Activated CD8-positive, alpha-beta memory T cell treated with anti-CD3 and anti-CD28 coated beads, Interleukin-2, amount 50 U/mL, for 24 hours (primary cell): ENCODE data around the gene GPATCH8.
"Not testable (repeated sequence)": the region's sequence is repeated elsewhere in the genome, so short reads cannot be mapped to it uniquely, and the experiment has no call there.

ENCODE experiments used
- DNase-seq: peaks from one replicate; pipeline ENCODE4 v3.0.0-alpha.2; 2020; ENCODE audit errors: extremely low read depth

The GPATCH8 gene

DNA sequence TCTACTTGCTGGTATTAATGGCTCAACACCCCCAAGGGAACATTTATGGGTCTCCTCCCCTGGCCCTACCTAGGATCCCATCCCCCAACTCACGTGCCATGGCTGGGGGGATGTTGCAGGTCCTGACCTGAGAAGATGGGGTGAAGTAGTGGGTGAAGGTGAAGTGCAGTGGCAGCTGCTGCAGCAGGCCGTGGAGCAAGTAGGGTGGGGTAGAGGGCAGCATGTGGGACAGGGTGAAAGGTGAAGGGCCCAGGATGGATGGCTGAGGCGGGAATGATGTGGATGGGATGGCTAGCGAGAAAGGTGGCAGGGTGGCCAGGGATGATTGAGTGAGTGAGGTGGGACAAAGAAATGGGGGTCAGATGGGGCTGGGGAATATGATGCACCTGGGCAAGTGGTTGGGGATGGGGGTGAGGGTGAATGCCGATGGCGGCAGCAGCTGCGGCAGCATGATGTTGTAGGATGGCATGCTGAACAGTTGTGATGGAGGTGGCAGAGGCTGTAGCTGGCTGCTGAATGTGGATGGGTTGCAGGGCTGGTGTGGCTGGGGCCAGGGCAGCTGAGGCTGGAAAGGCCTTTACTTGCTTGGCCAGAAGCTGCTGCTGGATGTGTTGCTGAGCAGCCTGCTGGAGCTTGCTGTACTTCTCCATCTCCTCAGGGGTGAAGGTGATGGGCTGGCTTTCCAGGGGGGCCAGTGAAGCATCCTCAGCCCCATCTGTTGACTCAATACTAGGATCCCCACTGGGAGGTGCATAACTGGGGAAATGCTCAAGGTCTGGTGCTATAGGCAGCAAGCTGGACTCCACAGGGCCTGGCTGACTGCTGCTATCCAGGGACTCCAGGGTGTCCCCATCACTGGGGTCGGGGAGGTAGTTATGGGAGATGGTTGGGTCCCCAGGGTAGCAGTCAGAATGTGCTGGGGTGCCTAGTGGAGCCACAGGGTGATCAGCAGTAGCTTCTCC is 105.4 kb downstream of the GPATCH8 start:
- no peak for DNase-seq

DNA sequence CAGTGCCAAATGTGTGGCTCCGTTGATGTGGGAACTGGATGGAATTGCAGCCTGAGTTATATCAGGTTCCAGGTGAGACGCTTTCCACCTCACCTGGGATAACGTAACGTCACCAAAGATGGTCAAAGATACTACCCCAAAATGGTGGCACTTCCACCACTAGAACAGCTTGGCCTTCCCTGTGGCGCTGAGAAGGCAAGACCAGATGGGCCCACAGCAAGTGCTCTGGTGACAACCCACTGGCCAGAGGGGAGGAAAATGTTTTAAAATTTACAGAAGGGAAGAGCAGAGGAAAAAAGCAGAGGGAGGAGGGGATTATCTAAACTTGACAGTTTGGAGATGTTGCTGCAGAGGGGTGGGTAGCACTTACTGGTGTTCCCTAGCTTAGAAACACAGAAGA is 106.3 kb downstream of the GPATCH8 start:
- DNase-seq, result no peak

GRCh38 chr17:44394833-44395232 is 108.4 kb downstream of the GPATCH8 start:
- no peak for DNase-seq

- not testable (repeated sequence) for DNase-seq
Measured at GRCh38 chr17:44394112-44394511, 109.1 kb downstream of the GPATCH8 start.

DNA sequence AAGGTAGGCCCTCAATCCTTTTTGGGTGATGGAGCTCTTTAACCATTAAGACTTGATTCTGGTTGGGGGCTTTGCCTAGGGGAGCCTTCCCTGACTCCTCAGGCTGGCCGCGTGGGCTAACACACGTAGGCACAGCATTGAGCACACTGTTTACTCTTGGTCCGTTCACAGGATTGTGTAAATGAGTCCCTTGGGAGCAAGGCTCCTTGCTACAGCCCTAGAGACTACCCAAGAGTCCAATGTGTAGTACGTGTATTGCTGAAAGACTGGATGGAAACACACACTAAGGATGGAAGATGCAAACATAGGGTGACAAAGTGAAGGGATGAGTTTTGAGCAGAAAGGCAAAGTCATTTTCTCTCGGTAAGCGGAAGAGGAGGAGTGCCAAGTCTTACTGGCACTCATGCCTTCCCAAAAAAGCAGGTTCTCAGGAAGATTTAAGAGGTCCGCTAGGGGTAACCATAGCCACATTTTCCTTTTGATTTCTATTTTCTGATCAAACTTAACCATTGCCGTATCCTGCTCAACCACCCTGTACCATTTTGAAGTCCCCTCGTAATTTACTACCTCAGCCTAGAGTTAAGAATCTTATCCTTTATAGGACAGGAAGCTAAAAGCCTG is 112.8 kb downstream of the GPATCH8 start:
- no peak for DNase-seq

DNA sequence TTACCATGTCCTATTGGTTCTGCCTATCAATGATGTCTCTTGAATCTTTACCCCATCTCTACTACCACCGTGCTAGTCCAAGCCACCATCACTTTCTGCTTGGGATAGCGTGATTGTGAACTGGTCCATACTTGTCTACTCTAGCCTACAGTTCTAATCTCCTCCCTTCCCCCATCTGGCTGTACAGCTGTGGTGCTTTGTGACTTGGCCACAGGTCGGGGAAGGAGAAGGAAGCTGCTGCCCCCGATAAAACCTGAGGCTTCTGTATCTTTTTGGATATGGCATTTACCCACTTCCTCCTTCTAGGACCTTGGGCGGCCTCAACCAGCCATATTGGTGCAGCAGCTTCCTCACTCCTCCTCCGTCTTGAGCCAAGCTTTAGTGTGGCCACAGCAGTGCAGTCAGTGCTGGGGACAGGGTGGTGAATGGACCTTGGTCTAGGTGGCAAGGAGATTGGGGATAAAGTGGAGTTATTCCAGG is 113.4 kb downstream of the GPATCH8 start:
- no peak for DNase-seq

DNA sequence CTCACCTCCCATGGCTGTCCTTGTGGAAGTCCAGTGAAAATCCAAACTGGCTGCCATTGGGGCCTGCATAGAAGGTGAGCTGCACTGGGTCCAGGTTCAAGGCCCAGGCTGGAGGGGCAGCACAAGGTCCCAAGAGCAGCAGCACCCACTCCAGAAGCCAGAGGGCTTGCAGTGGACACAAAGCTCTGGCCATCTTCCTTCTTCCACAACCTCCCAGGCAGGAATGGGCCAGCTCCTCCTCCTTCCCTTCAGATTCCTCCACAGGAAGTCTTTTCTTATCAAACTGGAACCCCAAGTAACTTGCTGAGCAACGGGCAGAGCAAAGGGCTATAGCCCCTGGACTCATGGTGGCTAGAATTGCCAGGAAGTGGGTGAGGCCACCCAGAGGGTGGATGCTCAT is 113.9 kb downstream of the GPATCH8 start, which contains the start of gene ITGA2B:
Gene ITGA2B (minus strand): TSS at position 369 of the 400 bp plus-strand sequence. CDS start 176 bp downstream, at position 193.
- no peak for DNase-seq

GRCh38 chr17:44387804-44388203 is 115.4 kb downstream of the GPATCH8 start:
- no peak for DNase-seq

DNA sequence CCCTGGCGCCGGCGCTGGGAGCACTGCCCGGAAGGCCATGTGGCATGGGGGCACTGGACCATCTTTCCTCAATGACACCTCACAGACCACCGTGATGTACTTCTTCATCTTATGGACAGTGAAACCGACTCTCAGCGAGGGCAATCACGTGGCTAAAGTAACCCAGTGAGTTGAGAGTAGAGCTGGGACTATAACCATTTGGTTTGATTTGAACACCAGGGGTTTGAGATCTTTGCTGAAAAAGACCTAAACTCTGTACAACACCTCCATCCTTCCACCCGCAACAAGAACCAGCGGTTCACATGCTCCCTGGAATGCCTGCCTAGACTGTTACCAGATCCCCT is 117.1 kb downstream of the GPATCH8 start:
- DNase-seq, result no peak

GRCh38 chr17:44385287-44386181 is 117.7 kb downstream of the GPATCH8 start:
- DNase-seq, result peak; percentile 74

- DNase-seq, result no peak
Measured at GRCh38 chr17:44384823-44385286, 118.4 kb downstream of the GPATCH8 start.

DNA sequence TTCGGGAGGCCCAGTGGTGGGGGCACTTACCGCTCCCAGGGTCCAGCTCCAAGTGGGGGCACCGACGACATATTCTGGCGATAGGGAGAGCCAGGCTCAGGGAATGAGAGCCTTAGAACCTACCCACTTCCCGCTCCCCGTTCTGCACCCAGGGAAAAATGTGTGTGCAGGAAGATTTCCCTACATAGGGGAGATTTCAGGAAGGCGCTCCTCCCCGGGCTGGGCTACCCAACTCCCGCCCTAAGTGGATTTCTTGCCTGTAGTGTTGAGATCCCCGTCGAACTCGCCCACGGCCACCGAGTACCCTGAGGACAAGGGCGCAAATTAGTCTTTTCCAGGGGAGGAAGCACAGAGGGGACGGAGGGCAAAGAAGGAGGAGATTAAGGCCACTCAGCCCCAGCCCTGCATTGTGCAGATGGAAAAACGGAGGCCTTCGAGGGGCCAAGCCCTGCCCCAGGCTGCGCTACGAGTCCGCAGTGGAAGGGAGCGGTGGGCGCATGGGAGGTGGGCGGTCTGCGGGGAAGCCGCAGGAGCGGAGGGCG is 118.9 kb downstream of the GPATCH8 start:
- DNase-seq, result no peak

- no peak for DNase-seq
Measured at GRCh38 chr17:44383861-44384260, 119.3 kb downstream of the GPATCH8 start.

- no peak for DNase-seq
Measured at GRCh38 chr17:44383363-44383762, 119.8 kb downstream of the GPATCH8 start.

- no peak for DNase-seq
Measured at GRCh38 chr17:44382917-44383316, 120.3 kb downstream of the GPATCH8 start.

GRCh38 chr17:44381810-44382305 is 121.3 kb downstream of the GPATCH8 start:
- DNase-seq, result no peak

GRCh38 chr17:44380767-44381166 is 122.4 kb downstream of the GPATCH8 start:
- no peak for DNase-seq

DNA sequence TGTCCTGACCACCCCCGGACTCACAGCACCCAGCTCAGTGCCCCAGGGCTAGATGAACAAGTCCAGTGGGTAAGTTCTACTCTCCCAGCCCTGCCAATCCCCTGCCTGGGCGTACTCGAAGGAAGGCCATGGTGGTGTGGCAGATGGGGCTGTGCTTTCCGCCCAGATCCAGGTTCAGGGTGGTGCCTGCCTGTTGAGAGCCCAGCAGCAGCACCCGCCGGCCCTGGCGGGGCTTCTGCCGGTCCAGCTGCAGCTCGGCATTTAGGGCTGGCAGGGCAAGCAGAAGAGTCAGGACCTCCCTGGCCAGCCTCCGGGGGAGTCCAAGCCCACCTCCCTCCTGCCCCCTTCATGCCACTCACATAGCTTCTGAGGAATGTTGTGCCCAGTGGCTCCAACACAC is 123.3 kb downstream of the GPATCH8 start:
- no peak for DNase-seq

- DNase-seq, result no peak
Measured at GRCh38 chr17:44378171-44378705, 125.0 kb downstream of the GPATCH8 start.

- no peak for DNase-seq
Measured at GRCh38 chr17:44376779-44377178, 126.4 kb downstream of the GPATCH8 start.

DNA sequence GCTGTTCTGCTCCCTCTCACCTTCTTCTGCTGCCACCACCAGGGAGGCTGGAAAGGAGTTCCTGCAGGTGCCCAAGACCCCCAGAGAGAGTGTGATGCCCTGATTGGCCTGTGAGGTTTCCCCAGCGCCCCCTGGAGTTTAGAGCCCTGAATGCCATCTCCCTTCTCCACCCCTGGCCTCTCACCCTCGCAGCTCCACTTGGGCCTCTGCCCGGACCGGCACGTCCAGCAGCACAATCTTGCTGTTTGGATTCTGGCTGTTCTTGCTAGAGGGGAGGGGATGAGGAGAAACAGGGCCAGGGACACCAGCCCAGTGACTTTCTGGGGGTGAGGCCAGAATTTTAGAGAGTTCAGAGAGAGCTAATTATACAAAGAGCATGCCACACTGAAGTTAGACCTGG is 127.1 kb downstream of the GPATCH8 start:
- no peak for DNase-seq
